ENCODE measurements around the gene GPC1. TPM values are rescaled to one million over a fixed set of nuclear protein-coding genes. Genes with fewer than 3 reads are reported as not detected.

Gene GPC1
- total RNA-seq, 1 donor from 2014 or later, result 91.4 TPM

DNA sequence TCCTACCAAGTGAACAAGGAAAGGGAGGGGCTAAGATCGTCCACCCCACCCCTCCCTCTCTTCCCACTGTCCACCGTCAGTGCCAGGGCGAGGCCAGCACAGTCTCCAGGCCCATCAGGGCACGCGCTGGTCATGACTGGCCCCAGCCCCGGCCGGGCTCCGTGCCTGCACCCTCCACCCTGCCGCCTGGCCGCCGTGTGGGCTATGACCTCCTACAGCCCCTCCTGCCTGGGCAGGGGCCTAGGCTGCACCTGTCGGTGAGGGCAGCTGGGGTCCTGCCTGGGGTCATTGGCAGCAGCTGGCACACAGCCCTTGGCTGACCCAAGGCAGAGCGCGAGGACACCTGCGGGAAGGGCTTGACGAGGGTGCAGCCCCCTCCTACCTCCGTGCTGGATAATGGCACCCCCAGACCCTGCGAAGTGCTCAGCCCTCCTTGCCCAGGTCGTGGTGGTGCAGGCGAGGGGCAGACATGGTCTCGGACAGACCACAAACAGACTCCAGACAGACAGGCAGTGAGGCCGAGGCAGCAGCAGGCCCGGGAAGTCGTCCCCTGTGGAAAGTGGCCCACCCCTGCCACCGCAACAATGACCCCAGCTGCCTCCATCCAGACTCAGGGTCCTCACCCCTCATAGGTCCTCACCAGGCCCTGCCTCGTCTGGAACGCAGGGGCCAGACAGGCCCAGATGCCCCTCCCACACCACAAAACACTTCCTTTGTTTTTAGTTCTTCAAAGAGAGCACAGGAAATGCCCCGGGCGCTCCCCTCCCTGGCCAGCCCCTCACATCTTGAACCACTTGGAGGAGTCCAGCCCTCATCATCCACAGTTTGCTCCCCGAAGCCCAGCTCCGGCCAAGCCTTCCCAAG is 43.1 kb upstream of the GPC1 start:
- Mint-ChIP-seq H3K27ac (no peak overlapping the region), H3K9me3 (ENCODE audit: low read depth) (no peaks in the 10 kb centered on the region), H3K36me3 (ENCODE audit: insufficient read depth) (no peaks in the 10 kb centered on the region), H3K4me3 (ENCODE audit: low read depth) (no peak overlapping the region), H3K4me1 (ENCODE audit: low read depth) (no peaks in the 10 kb centered on the region), H3K27me3 (peaks cover 3% of the 10 kb centered on the region)
- TF ChIP-seq, protein P1, sequence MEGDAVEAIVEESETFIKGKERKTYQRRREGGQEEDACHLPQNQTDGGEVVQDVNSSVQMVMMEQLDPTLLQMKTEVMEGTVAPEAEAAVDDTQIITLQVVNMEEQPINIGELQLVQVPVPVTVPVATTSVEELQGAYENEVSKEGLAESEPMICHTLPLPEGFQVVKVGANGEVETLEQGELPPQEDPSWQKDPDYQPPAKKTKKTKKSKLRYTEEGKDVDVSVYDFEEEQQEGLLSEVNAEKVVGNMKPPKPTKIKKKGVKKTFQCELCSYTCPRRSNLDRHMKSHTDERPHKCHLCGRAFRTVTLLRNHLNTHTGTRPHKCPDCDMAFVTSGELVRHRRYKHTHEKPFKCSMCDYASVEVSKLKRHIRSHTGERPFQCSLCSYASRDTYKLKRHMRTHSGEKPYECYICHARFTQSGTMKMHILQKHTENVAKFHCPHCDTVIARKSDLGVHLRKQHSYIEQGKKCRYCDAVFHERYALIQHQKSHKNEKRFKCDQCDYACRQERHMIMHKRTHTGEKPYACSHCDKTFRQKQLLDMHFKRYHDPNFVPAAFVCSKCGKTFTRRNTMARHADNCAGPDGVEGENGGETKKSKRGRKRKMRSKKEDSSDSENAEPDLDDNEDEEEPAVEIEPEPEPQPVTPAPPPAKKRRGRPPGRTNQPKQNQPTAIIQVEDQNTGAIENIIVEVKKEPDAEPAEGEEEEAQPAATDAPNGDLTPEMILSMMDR (IDR thresholded peaks at IDR 0.05; ENCODE audit: unreplicated experiment), result no peak
- no peak for DNase-seq (ENCODE audit: low spot score, unreplicated experiment)

DNA sequence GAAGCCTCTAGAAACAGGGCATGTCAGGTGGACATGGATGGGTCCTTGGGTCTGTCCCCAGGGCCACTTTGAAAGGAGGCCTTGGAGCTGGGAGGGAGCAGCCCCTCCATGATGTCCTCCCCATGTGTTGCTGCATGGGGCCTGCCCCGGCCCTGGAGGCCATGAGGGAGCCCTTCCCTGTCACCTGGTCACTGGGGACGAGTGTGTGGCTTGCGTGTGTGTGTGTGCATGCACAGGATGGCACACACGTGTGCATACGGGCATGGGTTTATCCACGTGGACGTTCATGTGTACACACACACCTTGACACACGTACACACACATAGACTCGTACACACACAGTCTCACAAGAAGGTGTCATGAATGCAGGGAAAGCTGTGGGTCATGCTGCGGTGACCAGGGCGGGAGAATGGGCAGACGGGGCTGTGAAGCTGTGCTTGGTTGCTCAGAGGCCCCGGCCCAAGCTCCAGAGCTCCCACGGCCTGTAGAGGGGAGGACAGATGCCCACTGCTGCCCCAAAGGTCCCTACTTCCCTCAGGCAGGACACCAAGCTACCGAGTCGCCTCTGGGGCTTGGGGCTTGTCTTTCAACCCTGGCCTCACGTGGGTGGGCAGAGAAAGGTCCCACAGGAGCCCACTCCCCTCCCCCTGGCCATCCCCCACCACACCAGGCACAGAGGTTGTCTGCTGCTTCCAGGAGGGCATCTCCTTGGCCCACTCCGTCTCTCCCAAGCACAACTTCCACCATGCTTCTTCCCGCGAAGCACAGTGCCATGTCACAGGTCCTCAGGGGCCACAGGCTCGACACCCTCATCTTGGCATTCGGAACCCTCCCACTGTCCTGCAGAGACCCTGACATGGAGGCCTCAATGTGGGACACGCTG is 42.3 kb upstream of the GPC1 start:
- Mint-ChIP-seq H3K4me3 (ENCODE audit: low read depth) (no peak overlapping the region), H3K27me3 (peaks cover under 1% of the 10 kb centered on the region), H3K9me3 (ENCODE audit: low read depth) (no peaks in the 10 kb centered on the region), H3K27ac (no peak overlapping the region), H3K36me3 (ENCODE audit: insufficient read depth) (no peaks in the 10 kb centered on the region), H3K4me1 (ENCODE audit: low read depth) (no peaks in the 10 kb centered on the region)
- TF ChIP-seq, protein P1 (IDR thresholded peaks at IDR 0.05; ENCODE audit: unreplicated experiment), result no peak
- no peak for DNase-seq (ENCODE audit: low spot score, unreplicated experiment)

DNA sequence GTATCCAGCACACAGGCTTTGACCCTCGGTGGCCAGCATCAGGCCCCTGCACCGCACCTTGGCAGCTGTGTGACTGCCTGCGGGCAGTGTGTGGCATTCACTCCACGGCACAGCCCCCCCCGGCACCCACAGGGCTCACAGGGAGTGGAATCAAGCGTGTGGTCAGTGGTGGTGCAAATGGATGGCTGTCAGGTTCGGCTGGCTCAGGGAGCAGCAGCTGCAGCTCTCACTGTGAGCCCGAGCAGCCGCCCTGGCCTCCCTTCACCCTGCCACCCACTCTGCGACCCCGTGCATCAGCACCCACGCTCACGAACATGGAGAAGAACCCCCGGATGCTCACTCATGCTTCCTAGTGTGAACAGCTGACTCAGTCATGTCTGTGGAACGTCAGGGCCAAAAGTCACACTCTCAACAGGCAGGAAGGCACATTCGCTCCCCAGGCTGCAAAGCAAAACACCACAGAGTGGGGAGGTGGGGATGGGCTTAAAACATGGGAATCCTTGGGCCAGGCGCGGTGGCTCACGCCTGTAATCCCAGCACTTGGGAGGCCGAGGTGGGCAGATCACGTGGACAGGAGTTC is 41.5 kb upstream of the GPC1 start:
- TF ChIP-seq, protein P1 (IDR thresholded peaks at IDR 0.05; ENCODE audit: unreplicated experiment), result no peak
- no peak for DNase-seq (ENCODE audit: low spot score, unreplicated experiment)
- H3K4me1 Mint-ChIP-seq (ENCODE audit: low read depth), result no peaks in the 10 kb centered on the region

DNA sequence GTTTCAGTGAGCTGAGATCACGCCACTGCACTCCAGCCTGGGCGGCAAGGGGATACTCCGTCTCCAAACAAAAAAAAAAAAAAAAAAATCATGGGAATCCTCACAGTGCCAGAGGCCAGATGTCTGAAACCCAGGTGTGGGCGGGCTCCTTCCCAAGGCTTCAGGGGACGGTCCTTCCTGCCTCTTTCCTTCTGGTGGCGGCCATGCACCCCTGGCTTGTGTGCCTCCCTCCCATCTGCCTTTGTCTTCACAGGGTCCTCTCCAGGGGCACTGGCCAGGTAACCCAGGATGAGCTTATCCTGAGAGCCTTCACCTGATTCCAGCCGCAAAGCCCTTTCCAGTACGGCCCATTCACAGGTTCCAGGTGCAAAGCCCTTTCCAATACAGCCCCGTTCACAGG is 40.9 kb upstream of the GPC1 start:
- Mint-ChIP-seq H3K36me3 (ENCODE audit: insufficient read depth) (no peaks in the 10 kb centered on the region), H3K4me1 (ENCODE audit: low read depth) (no peaks in the 10 kb centered on the region), H3K4me3 (ENCODE audit: low read depth) (no peak overlapping the region), H3K27me3 (peaks cover 2% of the 10 kb centered on the region), H3K27ac (no peak overlapping the region), H3K9me3 (ENCODE audit: low read depth) (no peaks in the 10 kb centered on the region)
- DNase-seq (ENCODE audit: low spot score, unreplicated experiment), result no peak
- TF ChIP-seq, protein P1 (IDR thresholded peaks at IDR 0.05; ENCODE audit: unreplicated experiment), result no peak

More for the DNA sequence above, 41.5 kb upstream of the GPC1 start:
- Mint-ChIP-seq H3K4me3 (ENCODE audit: low read depth) (no peak overlapping the region), H3K36me3 (ENCODE audit: insufficient read depth) (no peaks in the 10 kb centered on the region), H3K9me3 (ENCODE audit: low read depth) (no peaks in the 10 kb centered on the region), H3K27me3 (peaks cover 2% of the 10 kb centered on the region), H3K27ac (no peak overlapping the region)

DNA sequence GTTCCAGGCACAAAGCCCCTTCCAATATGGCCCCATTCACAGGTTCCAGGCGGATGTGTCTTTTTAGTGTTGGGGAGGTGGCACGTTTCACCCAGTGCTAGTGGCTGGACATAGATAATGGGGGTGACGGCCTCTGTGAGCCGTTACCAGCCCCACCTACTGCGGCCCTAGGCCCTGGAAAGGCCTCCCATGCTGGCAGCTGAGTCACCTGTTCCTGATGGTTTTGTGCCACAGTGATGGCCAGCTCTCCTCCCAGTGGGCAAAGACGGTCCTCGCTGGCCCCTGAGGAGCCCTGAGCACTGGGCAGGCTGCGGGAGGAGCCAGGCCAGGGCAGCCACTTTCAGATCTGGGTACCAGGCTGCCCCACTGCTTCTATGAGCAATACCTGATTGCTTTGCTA is 40.0 kb upstream of the GPC1 start:
- Mint-ChIP-seq H3K27me3 (peaks cover 2% of the 10 kb centered on the region), H3K9me3 (ENCODE audit: low read depth) (no peaks in the 10 kb centered on the region), H3K27ac (no peak overlapping the region), H3K4me3 (ENCODE audit: low read depth) (no peak overlapping the region), H3K36me3 (ENCODE audit: insufficient read depth) (no peaks in the 10 kb centered on the region), H3K4me1 (ENCODE audit: low read depth) (no peaks in the 10 kb centered on the region)
- TF ChIP-seq, protein P1 (IDR thresholded peaks at IDR 0.05; ENCODE audit: unreplicated experiment), result no peak
- DNase-seq (ENCODE audit: low spot score, unreplicated experiment), result no peak
